Stomach (tissue), 4 donors: ENCODE results near the gene PLD2.

Experiments used
- CTCF ChIP-seq, 7 experiments: fragments of 450-650 bp in 4 of 7; fragments of 200-600 bp in 3 of 7; sonication (generic) in 3 of 7; IDR thresholded peaks; one replicate each; pipeline ENCODE4 v1.5.1; 2016 to 2019; ENCODE audit warnings: antibody characterized with exemption in 7 of 7, control low read depth in 2 of 7, mild to moderate bottlenecking in 1 of 7
- POLR2A ChIP-seq, 4 donors: fragments of 450-650 bp; IDR thresholded peaks; one replicate each; pipeline ENCODE4 v1.6.1; 2016; ENCODE audit warnings: antibody characterized with exemption in 4 of 4, control low read depth in 2 of 4, mild to moderate bottlenecking in 1 of 4, moderate library complexity in 1 of 4
- POLR2AphosphoS5 ChIP-seq, 3 donors: sonication (generic); formaldehyde crosslinking; IDR thresholded peaks; one replicate each; pipeline ENCODE4 v1.6.1; 2016; ENCODE audit warnings: antibody characterized with exemption in 3 of 3

GRCh38 chr17:4811471-4811870 lies 4.5 kb downstream of the PLD2 start:
- no peak for TF ChIP-seq POLR2AphosphoS5 (IDR thresholded peaks at IDR 0.05)
- no peak for TF ChIP-seq CTCF (IDR thresholded peaks at IDR 0.05)
- TF ChIP-seq POLR2A (IDR thresholded peaks at IDR 0.05): no peak
